Bronchial epithelial cell (primary cell): ENCODE data around the gene TMEM271. TPM values are rescaled to one million over a fixed set of nuclear protein-coding genes. Genes with fewer than 3 reads are reported as not detected.

Experiments
- DNase-seq: peaks from one replicate; pipeline ENCODE4 v3.0.0-alpha.2; 2010; ENCODE audit warnings: low read depth
- FAIRE-seq: peaks from 2 replicates; lab custom pipeline; 2011; peaks lifted over from hg19 to GRCh38; lab: Jason Lieb, UNC
- H3K27me3 ChIP-seq: 2 replicates; pipeline ENCODE4 v1.5.1; 2011; ENCODE audit warnings: low read length; ENCODE audit not compliant: control insufficient read depth, insufficient read depth
- H3K36me3 ChIP-seq: 2 replicates; pipeline ENCODE4 v1.5.1; 2011; ENCODE audit warnings: low read length; ENCODE audit not compliant: control insufficient read depth, insufficient read depth
- H3K4me3 ChIP-seq: 2 replicates; pipeline ENCODE4 v1.5.1; 2011; ENCODE audit warnings: mild to moderate bottlenecking, low read depth, low read length, control low read depth
- total RNA-seq: library from RNA; depleted of rRNA; stranded (reverse); fragments of >200 nt; gene quantifications from 2 replicates; pipeline ENCODE4 v1.2.1, GENCODE V29; 2014
- TF ChIP-seq, protein P1 (sequence below): IDR thresholded peaks from 2 replicates; pipeline ENCODE4 v1.5.1; 2011; ENCODE audit warnings: mild to moderate bottlenecking, moderate library complexity, low read length, control low read depth, inconsistent platforms; ENCODE audit not compliant: insufficient read depth, severe bottlenecking

The TMEM271 gene
- total RNA-seq, 1 donor from 2014 or later, result not detected

DNA sequence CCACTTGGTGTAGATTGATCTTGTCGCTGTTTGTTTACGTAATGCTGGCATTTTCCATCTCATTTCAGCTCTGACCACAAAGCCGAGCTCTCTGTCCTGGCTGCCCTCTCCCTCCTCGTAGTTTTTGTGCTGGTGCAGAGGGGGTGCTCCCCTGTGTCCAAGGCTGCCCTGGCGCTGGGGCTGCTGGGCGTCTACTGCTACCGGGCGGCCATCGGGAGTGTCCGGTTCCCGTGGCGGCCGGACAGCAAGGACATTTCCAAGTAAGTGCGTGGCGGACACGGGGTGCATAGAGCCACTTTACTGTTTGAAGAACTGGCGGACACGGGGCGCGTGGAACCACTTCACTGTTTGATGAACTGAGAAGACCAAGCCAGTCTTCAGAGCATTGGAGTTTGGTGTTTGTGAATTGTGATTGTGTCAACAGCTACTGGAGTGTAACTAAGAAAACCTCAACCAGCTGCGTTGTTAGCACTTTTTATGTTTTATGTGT lies 49.1 kb downstream of the TMEM271 start:
- no peak for DNase-seq
- TF ChIP-seq, protein P1, sequence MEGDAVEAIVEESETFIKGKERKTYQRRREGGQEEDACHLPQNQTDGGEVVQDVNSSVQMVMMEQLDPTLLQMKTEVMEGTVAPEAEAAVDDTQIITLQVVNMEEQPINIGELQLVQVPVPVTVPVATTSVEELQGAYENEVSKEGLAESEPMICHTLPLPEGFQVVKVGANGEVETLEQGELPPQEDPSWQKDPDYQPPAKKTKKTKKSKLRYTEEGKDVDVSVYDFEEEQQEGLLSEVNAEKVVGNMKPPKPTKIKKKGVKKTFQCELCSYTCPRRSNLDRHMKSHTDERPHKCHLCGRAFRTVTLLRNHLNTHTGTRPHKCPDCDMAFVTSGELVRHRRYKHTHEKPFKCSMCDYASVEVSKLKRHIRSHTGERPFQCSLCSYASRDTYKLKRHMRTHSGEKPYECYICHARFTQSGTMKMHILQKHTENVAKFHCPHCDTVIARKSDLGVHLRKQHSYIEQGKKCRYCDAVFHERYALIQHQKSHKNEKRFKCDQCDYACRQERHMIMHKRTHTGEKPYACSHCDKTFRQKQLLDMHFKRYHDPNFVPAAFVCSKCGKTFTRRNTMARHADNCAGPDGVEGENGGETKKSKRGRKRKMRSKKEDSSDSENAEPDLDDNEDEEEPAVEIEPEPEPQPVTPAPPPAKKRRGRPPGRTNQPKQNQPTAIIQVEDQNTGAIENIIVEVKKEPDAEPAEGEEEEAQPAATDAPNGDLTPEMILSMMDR, result no peak
- no peak overlapping the region for H3K4me3 ChIP-seq
- no peaks in the 10 kb centered on the region for H3K27me3 ChIP-seq
- no peak for FAIRE-seq
- peaks cover 44% of the 10 kb centered on the region for H3K36me3 ChIP-seq

DNA sequence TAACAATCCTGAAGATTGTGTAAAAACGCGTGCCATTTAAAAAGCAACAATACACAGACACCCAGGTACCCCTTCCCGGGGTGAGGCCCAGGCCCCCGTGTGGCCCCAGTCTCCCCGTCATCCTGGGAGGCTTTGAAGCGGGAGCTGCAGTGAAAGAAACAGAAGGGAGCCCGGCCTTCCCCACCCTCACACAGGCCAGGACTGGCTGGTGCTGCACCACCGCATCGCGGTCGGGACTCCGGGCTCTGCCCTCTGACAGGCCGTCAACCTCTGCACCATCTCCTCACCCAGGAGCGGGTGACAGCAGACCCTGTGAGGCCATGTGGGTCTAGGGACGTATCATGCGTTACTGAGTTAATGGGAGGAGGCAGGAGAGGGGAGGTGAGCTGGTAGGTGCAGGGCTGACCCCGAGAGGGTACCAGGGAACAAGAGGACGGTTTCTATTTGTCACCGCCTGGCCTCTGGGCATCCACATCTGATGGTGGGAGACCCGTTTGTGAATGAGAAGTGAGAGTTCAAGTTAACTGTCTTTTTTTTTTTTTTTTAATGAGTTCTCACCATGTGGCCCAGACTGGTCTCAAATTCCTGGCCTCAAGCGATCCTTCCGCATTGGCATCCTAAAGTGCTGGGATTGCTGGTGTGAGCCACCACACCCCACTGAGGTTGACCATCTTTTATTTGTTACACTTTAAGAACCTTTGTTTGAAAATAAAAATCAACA lies 49.7 kb downstream of the TMEM271 start:
- FAIRE-seq (no peak), DNase-seq (no peak)
- H3K36me3 ChIP-seq, result peaks cover 44% of the 10 kb centered on the region
- no peaks in the 10 kb centered on the region for H3K27me3 ChIP-seq
- TF ChIP-seq, protein P1, result no peak
- H3K4me3 ChIP-seq, result no peak overlapping the region

DNA sequence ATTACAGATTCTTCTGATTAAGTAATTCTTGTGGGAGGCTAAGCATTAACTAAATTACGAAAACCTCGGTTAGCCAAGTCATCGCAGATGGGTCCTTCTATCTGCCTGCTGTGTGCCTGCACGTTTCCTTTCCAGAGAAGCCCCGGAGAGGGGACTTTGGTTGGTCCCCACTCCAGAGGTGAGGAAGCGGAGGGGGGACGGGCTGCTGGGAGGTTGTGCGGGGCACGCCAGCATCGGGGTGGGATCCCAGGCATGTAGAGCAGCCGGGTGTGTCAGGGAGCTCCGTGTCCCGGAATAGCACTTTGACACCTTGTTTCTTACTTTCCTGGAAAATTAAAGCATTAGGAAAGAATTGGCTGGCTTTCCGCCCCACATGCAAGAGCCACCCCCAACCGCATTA lies 50.4 kb downstream of the TMEM271 start:
- peaks cover 41% of the 10 kb centered on the region for H3K36me3 ChIP-seq
- no peak for FAIRE-seq
- H3K27me3 ChIP-seq, result no peaks in the 10 kb centered on the region
- TF ChIP-seq, protein P1, result no peak
- no peak overlapping the region for H3K4me3 ChIP-seq
- no peak for DNase-seq

DNA sequence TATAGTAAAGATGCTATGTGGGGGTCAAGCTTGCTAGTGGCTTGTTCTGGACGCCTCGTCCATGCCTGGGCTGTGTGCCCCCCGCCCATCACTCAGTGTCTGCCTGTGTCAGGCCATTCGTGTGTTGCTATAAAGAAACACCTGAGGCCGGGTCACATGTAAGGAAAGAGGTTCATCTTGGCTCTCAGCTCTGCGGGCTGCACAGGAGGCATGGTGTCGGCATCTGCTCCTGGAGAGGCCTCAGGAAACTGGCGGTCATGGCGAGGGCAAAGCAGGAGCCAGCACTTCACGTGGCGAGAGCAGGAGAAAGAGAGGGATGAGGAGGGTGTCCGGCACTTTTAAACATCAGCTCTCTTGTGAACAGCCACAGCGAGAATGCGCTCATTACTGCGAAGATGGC lies 51.9 kb downstream of the TMEM271 start:
- TF ChIP-seq, protein P1, result no peak
- Histone ChIP-seq H3K4me3 (no peak overlapping the region), H3K36me3 (peaks cover 39% of the 10 kb centered on the region), H3K27me3 (no peaks in the 10 kb centered on the region)
- no peak for FAIRE-seq
- no peak for DNase-seq

Other genes with a start within 250 kb of the TMEM271 start
- gene ZNF141, start 238.5 kb downstream of the TMEM271 start, total RNA-seq, result 7.0 and 8.2 TPM in 2 replicates
- gene ZNF721, start 77.1 kb downstream of the TMEM271 start, total RNA-seq, result 9.7 and 15.0 TPM in 2 replicates
- gene PIGG, start 77.1 kb downstream of the TMEM271 start, total RNA-seq, result 52.7 and 69.3 TPM in 2 replicates
- gene PDE6B, start 49.3 kb upstream of the TMEM271 start, total RNA-seq, result 0.64 TPM in 1 of 2 replicates, not detected in the other
- gene ATP5ME, start 98.0 kb upstream of the TMEM271 start, total RNA-seq, result 70.8 and 301 TPM in 2 replicates
- 2.9 and 5.2 TPM in 2 replicates for gene MYL5, start 98.2 kb upstream of the TMEM271 start, total RNA-seq
- 0.53 and 1.7 TPM in 2 replicates for gene SLC49A3, start 112.9 kb upstream of the TMEM271 start, total RNA-seq
- gene PCGF3, start 129.5 kb upstream of the TMEM271 start, total RNA-seq, result 30.5 and 40.1 TPM in 2 replicates
- not detected in 2 replicates for gene CPLX1, start 249.8 kb upstream of the TMEM271 start, total RNA-seq